Choroid plexus epithelial cell (primary cell): Measurements from ENCODE around the gene KCNQ2.

Source experiments
- DNase-seq: peaks from one replicate; pipeline ENCODE4 v3.0.0-alpha.2; 2010; ENCODE audit warnings: low read depth
- H3K4me3 ChIP-seq: 2 replicates; pipeline ENCODE4 v1.5.1; 2011; ENCODE audit warnings: low read depth, mild to moderate bottlenecking, control low read depth, low read length, moderate library complexity
- TF ChIP-seq, protein P1 (sequence below): conservative IDR thresholded peaks from 2 replicates; pipeline ENCODE4 v1.5.1; 2011; ENCODE audit warnings: low read depth, mild to moderate bottlenecking, control low read depth, inconsistent platforms, low read length, moderate library complexity

KCNQ2 gene

DNA sequence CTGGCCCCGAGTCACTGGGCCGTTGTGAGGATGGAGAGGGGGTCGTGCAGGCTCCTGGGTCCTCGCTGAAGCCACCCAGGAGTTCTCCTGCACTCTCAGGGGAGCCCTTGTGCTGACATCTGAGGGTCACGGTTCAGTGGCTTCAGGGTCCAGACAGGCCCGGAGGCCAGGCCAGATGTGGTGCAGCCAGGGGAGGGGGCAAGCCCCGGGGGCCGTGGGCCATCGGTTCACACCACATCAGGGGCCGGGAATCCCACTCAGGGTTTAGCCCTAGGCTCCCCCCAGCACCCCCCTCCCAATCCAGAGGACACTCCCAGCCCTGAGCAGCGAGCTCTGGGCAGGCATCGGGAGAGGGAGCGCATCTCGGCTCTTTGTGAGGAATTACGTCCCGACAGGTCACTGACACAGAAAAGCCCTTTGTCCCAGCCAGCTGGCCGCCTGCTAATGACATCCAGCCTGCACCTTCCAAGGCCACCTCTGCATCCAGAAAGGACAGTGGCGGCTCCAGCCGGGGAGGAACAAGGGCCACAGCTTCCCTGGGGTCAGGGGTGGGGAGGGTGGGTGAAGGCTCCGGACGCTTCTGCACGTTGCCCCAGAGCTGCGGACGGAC, 104.9 kb downstream of the KCNQ2 start:
- TF ChIP-seq, protein P1, sequence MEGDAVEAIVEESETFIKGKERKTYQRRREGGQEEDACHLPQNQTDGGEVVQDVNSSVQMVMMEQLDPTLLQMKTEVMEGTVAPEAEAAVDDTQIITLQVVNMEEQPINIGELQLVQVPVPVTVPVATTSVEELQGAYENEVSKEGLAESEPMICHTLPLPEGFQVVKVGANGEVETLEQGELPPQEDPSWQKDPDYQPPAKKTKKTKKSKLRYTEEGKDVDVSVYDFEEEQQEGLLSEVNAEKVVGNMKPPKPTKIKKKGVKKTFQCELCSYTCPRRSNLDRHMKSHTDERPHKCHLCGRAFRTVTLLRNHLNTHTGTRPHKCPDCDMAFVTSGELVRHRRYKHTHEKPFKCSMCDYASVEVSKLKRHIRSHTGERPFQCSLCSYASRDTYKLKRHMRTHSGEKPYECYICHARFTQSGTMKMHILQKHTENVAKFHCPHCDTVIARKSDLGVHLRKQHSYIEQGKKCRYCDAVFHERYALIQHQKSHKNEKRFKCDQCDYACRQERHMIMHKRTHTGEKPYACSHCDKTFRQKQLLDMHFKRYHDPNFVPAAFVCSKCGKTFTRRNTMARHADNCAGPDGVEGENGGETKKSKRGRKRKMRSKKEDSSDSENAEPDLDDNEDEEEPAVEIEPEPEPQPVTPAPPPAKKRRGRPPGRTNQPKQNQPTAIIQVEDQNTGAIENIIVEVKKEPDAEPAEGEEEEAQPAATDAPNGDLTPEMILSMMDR = no peak
- no peak for DNase-seq

DNA sequence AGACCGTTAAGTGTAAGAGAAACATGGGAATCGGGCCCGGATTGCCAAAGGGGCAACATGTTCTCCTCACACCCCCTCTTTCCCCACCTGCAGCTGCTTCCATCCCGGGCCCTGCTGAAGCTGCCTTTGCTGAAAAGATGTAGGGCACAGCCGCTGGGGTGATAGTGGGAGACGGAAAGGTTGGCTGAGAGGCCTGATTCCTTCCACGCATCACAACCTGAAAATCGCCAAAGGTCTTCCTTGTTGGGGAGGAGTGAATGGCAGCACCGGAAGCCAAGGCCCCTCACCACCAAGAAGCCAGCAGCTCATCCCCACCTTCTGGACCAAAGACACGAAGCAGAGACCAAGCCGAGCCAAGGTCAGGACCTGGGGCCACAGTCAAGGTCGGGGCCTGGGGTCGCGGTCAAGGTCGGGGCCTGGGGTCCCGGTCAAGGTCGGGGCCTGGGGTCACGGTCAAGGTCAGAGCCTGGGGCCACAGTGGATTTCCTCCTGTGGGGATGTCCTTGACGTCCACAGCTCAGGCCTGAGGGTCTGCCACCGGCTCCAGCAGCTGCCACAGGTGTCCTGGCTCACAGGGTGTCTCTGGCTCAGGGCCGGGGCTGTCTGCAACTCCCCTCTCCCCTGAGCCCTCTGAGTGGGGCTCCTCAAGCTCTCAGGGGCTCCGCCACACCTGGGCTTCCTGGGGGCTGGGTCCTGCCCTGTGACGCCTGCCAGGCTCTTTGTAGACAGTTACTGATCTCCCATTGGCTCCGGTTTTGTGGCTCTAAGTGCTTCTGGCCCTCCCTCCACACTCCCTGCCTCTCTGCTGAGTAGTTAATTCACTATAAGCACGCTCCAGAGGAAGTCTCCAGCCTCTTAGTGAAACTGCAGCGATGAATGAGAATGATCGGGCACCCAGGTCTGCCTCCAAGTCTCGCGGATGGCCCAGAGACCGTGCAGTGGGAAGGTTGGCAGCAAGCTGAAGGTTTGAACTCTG, 105.8 kb downstream of the KCNQ2 start:
- TF ChIP-seq, protein P1 = no peak
- no peak overlapping the region for H3K4me3 ChIP-seq
- DNase-seq = no peak

More for the DNA sequence above, 104.9 kb downstream of the KCNQ2 start:
- no peak overlapping the region for H3K4me3 ChIP-seq

DNA sequence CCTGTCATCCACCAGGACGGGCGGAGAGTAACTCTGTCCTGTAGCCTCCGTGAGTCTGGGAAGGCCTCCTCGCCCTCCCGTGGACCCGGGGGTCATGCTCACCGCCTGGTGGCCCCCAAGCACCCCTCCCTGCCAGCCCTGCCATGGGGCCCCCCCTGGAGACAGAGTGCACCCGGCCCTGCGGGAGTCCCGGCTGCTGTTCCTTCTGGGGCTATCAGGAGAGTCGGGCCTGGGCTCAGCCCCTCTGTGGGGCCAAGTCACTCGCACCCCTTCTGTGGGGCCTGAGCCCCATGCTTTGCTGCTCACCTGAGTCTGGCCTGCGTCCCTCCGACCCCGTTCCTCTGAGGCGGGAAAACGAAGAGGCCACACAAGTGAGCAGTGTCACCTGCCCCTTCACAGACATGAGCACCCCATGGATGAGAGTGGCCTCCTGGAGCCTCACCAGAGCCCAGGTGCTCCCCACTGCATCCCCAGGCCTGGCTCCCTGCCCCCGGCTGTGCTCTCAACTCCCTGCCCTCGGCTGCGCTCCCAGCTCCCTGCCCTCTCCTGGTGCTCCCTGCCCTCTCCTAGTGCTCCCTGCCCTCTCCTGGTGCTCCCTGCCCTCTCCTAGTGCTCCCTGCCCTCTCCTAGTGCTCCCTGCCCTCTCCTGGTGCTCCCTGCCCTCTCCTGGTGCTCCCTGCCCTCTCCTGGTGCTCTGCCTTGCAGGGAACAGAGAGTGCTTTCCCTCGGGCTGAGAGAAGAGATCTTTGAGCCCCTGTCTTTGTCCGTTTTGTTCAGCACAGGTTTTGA, 106.7 kb downstream of the KCNQ2 start:
- TF ChIP-seq, protein P1 = no peak
- no peak overlapping the region for H3K4me3 ChIP-seq
- DNase-seq = no peak

DNA sequence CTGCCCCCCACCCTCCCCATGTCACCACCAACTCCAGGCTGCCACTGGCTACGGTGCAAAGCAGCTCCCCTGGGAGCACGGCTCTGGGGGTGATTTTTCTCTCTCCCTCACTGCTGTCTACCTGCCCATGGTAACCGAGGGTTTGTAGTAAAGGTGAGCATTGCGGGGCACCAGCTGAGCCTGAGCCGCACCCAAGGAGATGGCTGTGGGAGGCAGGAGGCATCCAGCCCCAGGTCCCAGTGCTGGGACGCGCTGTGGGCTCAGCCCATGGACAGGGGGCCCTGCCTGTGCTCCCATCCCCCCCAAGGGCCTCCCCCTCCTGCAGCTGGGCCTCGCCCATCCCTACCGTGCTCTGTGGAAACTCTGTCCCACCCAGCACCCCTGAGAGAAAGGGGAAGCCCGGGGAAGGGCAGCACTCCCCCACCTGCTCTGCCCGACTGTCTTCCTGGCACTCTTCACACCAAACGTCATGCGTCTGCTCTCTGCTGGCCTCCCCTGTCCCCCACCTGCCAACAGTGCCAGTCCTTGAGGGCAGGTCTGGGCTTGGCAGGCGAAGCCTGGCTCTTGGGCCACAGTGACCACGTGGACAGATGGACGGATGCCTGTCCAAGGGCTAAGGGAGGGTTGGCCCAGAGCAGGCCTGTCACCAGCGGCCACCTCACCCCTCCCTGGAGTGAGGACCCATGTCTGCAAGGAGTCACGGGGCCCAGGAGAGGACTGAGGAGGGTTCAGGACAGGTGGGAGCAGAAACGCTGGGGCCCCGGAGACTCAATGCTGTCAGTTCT, 107.5 kb downstream of the KCNQ2 start:
- TF ChIP-seq, protein P1 = no peak
- no peak overlapping the region for H3K4me3 ChIP-seq
- DNase-seq = no peak

DNA sequence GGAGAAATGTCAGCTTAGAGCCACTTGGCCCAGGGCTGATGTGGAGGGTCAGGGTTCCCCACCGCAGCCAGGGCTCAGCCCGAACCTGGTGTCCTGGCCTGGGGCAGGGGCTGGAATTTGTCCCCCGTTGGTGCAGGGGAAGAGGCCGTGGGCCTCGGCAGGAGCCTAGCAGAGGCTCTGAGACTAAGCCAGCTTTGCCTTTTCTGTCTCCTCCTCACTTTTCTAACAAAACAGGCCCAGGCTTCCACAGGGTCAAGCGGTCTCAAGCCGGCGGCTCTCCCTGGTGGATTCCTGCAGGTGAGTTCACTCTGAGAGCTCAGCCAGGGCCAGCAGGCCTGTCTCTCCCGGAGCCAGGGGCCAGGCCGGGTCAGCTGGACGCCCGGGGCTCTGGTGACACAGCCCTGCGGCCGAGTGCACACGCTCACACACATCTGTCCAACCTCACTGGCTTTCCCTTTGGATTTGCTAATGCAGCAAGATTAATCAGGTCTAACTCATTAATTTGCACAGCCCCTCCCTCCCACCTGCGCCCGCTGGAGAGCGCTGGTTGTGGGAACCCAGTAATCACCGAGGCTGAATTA, 108.4 kb downstream of the KCNQ2 start:
- TF ChIP-seq, protein P1 = no peak
- DNase-seq = no peak
- no peak overlapping the region for H3K4me3 ChIP-seq
